CD4-positive, alpha-beta T cell treated with Interleukin-10 for 1 hour (primary cell): ENCODE data around the gene DHRS4.
A peak's percentile ranks its signal among the peaks of the same experiment; 100 is the strongest.
"Not testable (repeated sequence)": the region's sequence is repeated elsewhere in the genome, so short reads cannot be mapped to it uniquely, and the experiment has no call there.

Source experiments
- DNase-seq: peaks from one replicate; pipeline ENCODE4 v3.0.0-alpha.2; 2020

Gene DHRS4

GRCh38 chr14:23941669-23942068 lies 11.9 kb upstream of the DHRS4 start:
- no peak for DNase-seq

- DNase-seq, result no peak
Observed at GRCh38 chr14:23942587-23942986, 11.0 kb upstream of the DHRS4 start.

GRCh38 chr14:23949069-23949468 lies 4.5 kb upstream of the DHRS4 start:
- DNase-seq, result not testable (repeated sequence)

- no peak for DNase-seq
Observed at GRCh38 chr14:23950411-23951135, 3.0 kb upstream of the DHRS4 start.

- not testable (repeated sequence) for DNase-seq
Observed at GRCh38 chr14:23951136-23951466, 2.5 kb upstream of the DHRS4 start.

GRCh38 chr14:23951590-23952201 lies 1.9 kb upstream of the DHRS4 start:
- no peak for DNase-seq

GRCh38 chr14:23953116-23953463 lies 480 bp upstream of the DHRS4 start:
- DNase-seq, result not testable (repeated sequence)

GRCh38 chr14:23954279-23954614 lies 677 bp downstream of the DHRS4 start:
- not testable (repeated sequence) for DNase-seq

GRCh38 chr14:23954965-23955364 lies 1.4 kb downstream of the DHRS4 start:
- not testable (repeated sequence) for DNase-seq

- DNase-seq, result not testable (repeated sequence)
Observed at GRCh38 chr14:23955811-23956210, 2.2 kb downstream of the DHRS4 start.

GRCh38 chr14:23957913-23958569 lies 4.5 kb downstream of the DHRS4 start:
- DNase-seq, result not testable (repeated sequence)

GRCh38 chr14:23960899-23961298 lies 7.3 kb downstream of the DHRS4 start:
- DNase-seq, result not testable (repeated sequence)

- DNase-seq, result not testable (repeated sequence)
Observed at GRCh38 chr14:23961704-23962103, 8.1 kb downstream of the DHRS4 start.

- DNase-seq, result not testable (repeated sequence)
Observed at GRCh38 chr14:23969130-23969480, 15.5 kb downstream of the DHRS4 start.

GRCh38 chr14:23969481-23970282 lies 16.1 kb downstream of the DHRS4 start:
- peak; percentile 61 for DNase-seq

- DNase-seq, result not testable (repeated sequence)
Observed at GRCh38 chr14:23970283-23970659, 16.7 kb downstream of the DHRS4 start.

GRCh38 chr14:23973178-23973577 lies 19.6 kb downstream of the DHRS4 start:
- DNase-seq, result not testable (repeated sequence)

GRCh38 chr14:23974041-23974440 lies 20.5 kb downstream of the DHRS4 start:
- DNase-seq, result not testable (repeated sequence)

- DNase-seq, result not testable (repeated sequence)
Observed at GRCh38 chr14:23977208-23977607, 23.6 kb downstream of the DHRS4 start.

GRCh38 chr14:23981951-23982813 lies 28.6 kb downstream of the DHRS4 start:
- DNase-seq, result not testable (repeated sequence)

GRCh38 chr14:23984891-23985602 lies 31.5 kb downstream of the DHRS4 start:
- DNase-seq, result no peak

GRCh38 chr14:23988223-23988606 lies 34.6 kb downstream of the DHRS4 start:
- not testable (repeated sequence) for DNase-seq
